KG1 (cell line): ENCODE data around the gene HDAC5.
"Not testable (repeated sequence)": the region's sequence is repeated elsewhere in the genome, so short reads cannot be mapped to it uniquely, and the experiment has no call there.

ENCODE experiments used
- DNase-seq: peaks from one replicate; lab custom pipeline; 2025; lab: John Stamatoyannopoulos, UW

The HDAC5 gene

GRCh38 chr17:44133918-44134476 lies 10.6 kb upstream of the HDAC5 start:
- no peak for DNase-seq

GRCh38 chr17:44132275-44132821 lies 8.9 kb upstream of the HDAC5 start:
- no peak for DNase-seq

- DNase-seq: not testable (repeated sequence)
Measured at GRCh38 chr17:44131372-44131771, 7.9 kb upstream of the HDAC5 start.

GRCh38 chr17:44130693-44131349 lies 7.4 kb upstream of the HDAC5 start:
- DNase-seq: no peak

- DNase-seq: no peak
Measured at GRCh38 chr17:44128383-44128782, 4.9 kb upstream of the HDAC5 start.

GRCh38 chr17:44124118-44124438 lies 637 bp upstream of the HDAC5 start:
- DNase-seq: no peak

- DNase-seq: no peak
Measured at GRCh38 chr17:44122816-44123355, 555 bp downstream of the HDAC5 start.

- DNase-seq: no peak
Measured at GRCh38 chr17:44121997-44122815, 1.2 kb downstream of the HDAC5 start.

GRCh38 chr17:44120851-44121605 lies 2.4 kb downstream of the HDAC5 start:
- DNase-seq: no peak

- DNase-seq: not testable (repeated sequence)
Measured at GRCh38 chr17:44120281-44120680, 3.2 kb downstream of the HDAC5 start.

GRCh38 chr17:44119798-44120197 lies 3.6 kb downstream of the HDAC5 start:
- no peak for DNase-seq

GRCh38 chr17:44119062-44119461 lies 4.4 kb downstream of the HDAC5 start:
- no peak for DNase-seq

- no peak for DNase-seq
Measured at GRCh38 chr17:44118427-44119050, 4.9 kb downstream of the HDAC5 start.

- DNase-seq: no peak
Measured at GRCh38 chr17:44117351-44117750, 6.1 kb downstream of the HDAC5 start.

- DNase-seq: no peak
Measured at GRCh38 chr17:44115585-44116415, 7.6 kb downstream of the HDAC5 start.

GRCh38 chr17:44113868-44114840 lies 9.3 kb downstream of the HDAC5 start:
- DNase-seq: no peak

GRCh38 chr17:44113382-44113781 lies 10.1 kb downstream of the HDAC5 start:
- DNase-seq: no peak

- no peak for DNase-seq
Measured at GRCh38 chr17:44112284-44113280, 10.9 kb downstream of the HDAC5 start.
